K562 (cell line): Measurements from ENCODE around the gene TLX2. TPM values are rescaled to one million over a fixed set of nuclear protein-coding genes. Genes with fewer than 3 reads are reported as not detected.
A peak's percentile ranks its signal among the peaks of the same experiment; 100 is the strongest.

Source experiments
- EP400 ChIP-seq: fragments of 450-650 bp; IDR thresholded peaks from 2 replicates; pipeline ENCODE4 v1.6.1; 2017; ENCODE audit warnings: antibody characterized with exemption, mild to moderate bottlenecking, moderate library complexity
- ESRRA ChIP-seq: fragments of 450-650 bp; IDR thresholded peaks from 2 replicates; pipeline ENCODE4 v1.6.1; 2014; ENCODE audit warnings: low read depth, mild to moderate bottlenecking, moderate library complexity, borderline replicate concordance
- KDM1A ChIP-seq, 2 experiments: fragments of 450-650 bp; IDR thresholded peaks; 2 replicates each; pipeline ENCODE4 v1.6.1; 2016; ENCODE audit warnings: mild to moderate bottlenecking in 2 of 2
- MCM7 ChIP-seq, 2 experiments: fragments of 450-650 bp; IDR thresholded peaks; 2 replicates each; pipeline ENCODE4 v1.6.1; 2016 to 2018
- MTA2 ChIP-seq: fragments of 450-650 bp; IDR thresholded peaks from 2 replicates; pipeline ENCODE4 v1.6.1; 2016; ENCODE audit warnings: low read depth
- NCOA1 ChIP-seq: fragments of 450-650 bp; IDR thresholded peaks from 2 replicates; pipeline ENCODE4 v1.6.1; 2016; ENCODE audit warnings: low read depth
- SREBF2 ChIP-seq: sonication (generic); formaldehyde crosslinking; IDR thresholded peaks from 2 replicates; pipeline ENCODE4 v1.4.0; 2020; ENCODE audit warnings: mild to moderate bottlenecking, missing genetic modification reagents
- ZNF263 ChIP-seq: sonication (generic); formaldehyde crosslinking; IDR thresholded peaks from 2 replicates; pipeline ENCODE4 v1.8.0; 2022; ENCODE audit warnings: mild to moderate bottlenecking, missing genetic modification reagents, borderline replicate concordance
- ZNF449 ChIP-seq: fragments of 250-450 bp; sonication (Bioruptor Pico); IDR thresholded peaks from 2 replicates; pipeline ENCODE4 v1.8.0; 2022; ENCODE audit warnings: moderate library complexity, mild to moderate bottlenecking, inconsistent platforms
- ZNF592 ChIP-seq: fragments of 450-650 bp; IDR thresholded peaks from 2 replicates; pipeline ENCODE4 v1.6.1; 2017; ENCODE audit warnings: antibody characterized with exemption, mild to moderate bottlenecking
- polyA plus RNA-seq, 8 experiments: library from polyadenylated mRNA; depleted of rRNA in 4 of 8; stranded (reverse) in 5 of 8; unstranded in 3 of 8; fragments of >200 nt; fragmentation: Nextera tagmentation in 2 of 8; fragmentation: Illumina TruSeq in 1 of 8; extraction: Ambion mirVana in 2 of 8; extraction: Trizol in 1 of 8; gene quantifications; 2 replicates each; pipeline versions ENCODE4 v1.2.1 to v1.2.3, GENCODE V29; 2011 to 2014; ENCODE audit warnings: inconsistent platforms in 1 of 8, missing spikeins in 1 of 8
- total RNA-seq, 7 experiments: library from RNA; depleted of rRNA in 6 of 7; stranded (reverse); fragments of >200 nt in 6 of 7; fragmentation: Illumina TruSeq in 2 of 7; extraction: Trizol in 2 of 7; gene quantifications; 2 replicates each; pipeline versions ENCODE4 v1.2.1 to v1.2.3, GENCODE V29; 2011 to 2021; ENCODE audit warnings: low replicate concordance in 1 of 7

Gene TLX2
- total and polyA plus RNA-seq, 9 of the 15 experiments (the other 6 are each of a cell fraction or from before 2014, with no cell fraction given), result not detected

- TF ChIP-seq ZNF449 (CRISPR knock-in tag), result no peak
- TF ChIP-seq MCM7 (IDR thresholded peaks at IDR 0.05), result no peak
- TF ChIP-seq KDM1A (IDR thresholded peaks at IDR 0.05), result peak; percentile 57 to 67; a peak in 2 of 4 replicates
- TF ChIP-seq ZNF592, result no peak
- TF ChIP-seq EP400, result no peak
- TF ChIP-seq MTA2, result 0 out of 2 replicates have a peak, but pooled peaks have one; percentile 8
- TF ChIP-seq SREBF2 (CRISPR knock-in tag), result no peak
- TF ChIP-seq NCOA1, result no peak
- TF ChIP-seq ESRRA, result peak; percentile 22; the same call in 1 of the 2 replicates
- peak; percentile 27; the same call in 1 of the 2 replicates for TF ChIP-seq ZNF263 (CRISPR knock-in tag)
Observed at GRCh38 chr2:74502147-74502719, 12.0 kb upstream of the TLX2 start (continued).
